ENCODE results near the gene ZFP91. TPM values are rescaled to one million over a fixed set of nuclear protein-coding genes. Genes with fewer than 3 reads are reported as not detected.

Gene ZFP91
- polyA plus RNA-seq, 1 donor from 2014 or later = 32.7 TPM

GRCh38 chr11:58621586-58622262 is 42.9 kb downstream of the ZFP91 start:
- H4K20me1 ChIP-seq (ENCODE audit: insufficient read depth) = no peaks in the 10 kb centered on the region
- H3K27me3 ChIP-seq (ENCODE audit: insufficient read depth, low read depth, low read length) = no peaks in the 10 kb centered on the region
- no peaks in the 10 kb centered on the region for H3K9me3 ChIP-seq (ENCODE audit: low read length)
- no peak overlapping the region for H2AFZ ChIP-seq (ENCODE audit: low read depth, low read length)
- no peaks in the 10 kb centered on the region for H3K79me2 ChIP-seq (replicated peaks; ENCODE audit: insufficient read depth, low read length)
- no peak for TF ChIP-seq CTCF (IDR thresholded peaks at IDR 0.05; ENCODE audit: poor library complexity, severe bottlenecking)
- H3K36me3 ChIP-seq (ENCODE audit: insufficient read depth, low read length) = peaks cover 5% of the 10 kb centered on the region
- no peaks in the 10 kb centered on the region for H3F3A ChIP-seq (ENCODE audit: insufficient read depth, low read length, poor library complexity, severe bottlenecking)
- no peak overlapping the region for H3K9ac ChIP-seq (ENCODE audit: low read length)
- H3K4me3 ChIP-seq (ENCODE audit: low read length) = no peak overlapping the region
- no peak overlapping the region for H3K27ac ChIP-seq (ENCODE audit: low read length)
- no peaks in the 10 kb centered on the region for H3K9me2 ChIP-seq (ENCODE audit: insufficient read depth, low read length)
- no peak overlapping the region for H3K4me2 ChIP-seq (ENCODE audit: low read length)

- no peaks in the 10 kb centered on the region for H3K79me2 ChIP-seq (replicated peaks; ENCODE audit: insufficient read depth, low read length)
- TF ChIP-seq RAD21 (conservative IDR thresholded peaks at IDR 0.05) = no peak
- no peak for TF ChIP-seq EP300 (conservative IDR thresholded peaks at IDR 0.05; ENCODE audit: poor library complexity, severe bottlenecking)
- TF ChIP-seq POLR2AphosphoS5 (IDR thresholded peaks at IDR 0.05) = no peak
- TF ChIP-seq SMC3 (conservative IDR thresholded peaks at IDR 0.05; ENCODE audit: poor library complexity) = no peak
- TF ChIP-seq EZH2 (IDR thresholded peaks at IDR 0.05; ENCODE audit: borderline replicate concordance, insufficient read depth, low read length, poor library complexity, severe bottlenecking) = no peak
- no peak for TF ChIP-seq TAF1 (IDR thresholded peaks at IDR 0.05; ENCODE audit: low read depth)
- no peak for TF ChIP-seq MXI1 (conservative IDR thresholded peaks at IDR 0.05; ENCODE audit: poor library complexity, severe bottlenecking)
- no peak for TF ChIP-seq REST (IDR thresholded peaks at IDR 0.05; ENCODE audit: borderline replicate concordance)
- TF ChIP-seq CTCF (IDR thresholded peaks at IDR 0.05; ENCODE audit: poor library complexity, severe bottlenecking) = no peak
- H3K9me3 ChIP-seq (ENCODE audit: low read length) = no peaks in the 10 kb centered on the region
- no peak within 1 kb of the TSS for H3K4me3 ChIP-seq (ENCODE audit: low read length)
- no peak within 1 kb of the TSS for H3K9ac ChIP-seq (ENCODE audit: low read length)
- no peaks in the 10 kb centered on the region for H3K9me2 ChIP-seq (ENCODE audit: insufficient read depth, low read length)
- H4K20me1 ChIP-seq (ENCODE audit: insufficient read depth) = no peaks in the 10 kb centered on the region
- H3K27ac ChIP-seq (ENCODE audit: low read length) = no peak within 1 kb of the TSS
- H2AFZ ChIP-seq (ENCODE audit: low read depth, low read length) = no peak within 1 kb of the TSS
- H3K27me3 ChIP-seq (ENCODE audit: insufficient read depth, low read depth, low read length) = no peaks in the 10 kb centered on the region
- H3K36me3 ChIP-seq (ENCODE audit: insufficient read depth, low read length) = peaks cover 5% of the 10 kb centered on the region
- H3F3A ChIP-seq (ENCODE audit: insufficient read depth, low read length, poor library complexity, severe bottlenecking) = no peaks in the 10 kb centered on the region
- no peak within 1 kb of the TSS for H3K4me2 ChIP-seq (ENCODE audit: low read length)
Measured at GRCh38 chr11:58622344-58622743, 43.5 kb downstream of the ZFP91 start, which contains the start of gene CNTF. TSS of gene CNTF (plus strand) at chr11:58622665. CDS start at chr11:58622753, 88 bp downstream.

All from neural cell (in vitro differentiated cells).